Measurements from ENCODE around the gene CTNNA2. TPM values are rescaled to one million over a fixed set of nuclear protein-coding genes. Genes with fewer than 3 reads are reported as not detected.

Gene CTNNA2
- total RNA-seq, 1 experiment from 2014 or later = 0.54 TPM

GRCh38 chr2:79964966-79965365 lies 452.1 kb downstream of the CTNNA2 start:
- in situ Hi-C loops (cut with HindIII; ENCODE audit: low pct_unique_long_range_greater_than_20kb, low sequenced_read_pairs) (no loop called here), intact Hi-C loops (cut with micrococcal nuclease; ENCODE audit: unreplicated experiment) (no loop called here)
- H3K9me3 ChIP-seq (ENCODE audit: control insufficient read depth, insufficient read depth, low read depth, low read length) = no peaks in the 10 kb centered on the region
- ATAC-seq (no peak), DNase-seq (ENCODE audit: low read depth, low spot score) (no peak)
- CTCF ChIA-PET = no interaction called here
- no peak overlapping the region for H3K4me3 ChIP-seq (ENCODE audit: low read depth in 2 of 2, low read length in 2 of 2)
- POLR2A ChIA-PET = no interaction called here
- TF ChIP-seq CTCF (IDR thresholded peaks at IDR 0.05) (no peak), REST (IDR thresholded peaks at IDR 0.05; ENCODE audit: insufficient read depth in 1 of 2, low read depth in 2 of 2, low read length in 1 of 2) (no peak), TCF7L2 (IDR thresholded peaks at IDR 0.05; ENCODE audit: low read depth, low read length) (no peak), POLR2AphosphoS5 (IDR thresholded peaks at IDR 0.05; ENCODE audit: low read depth, low read length) (no peak), SIN3A (IDR thresholded peaks at IDR 0.05; ENCODE audit: borderline replicate concordance, insufficient read depth, low read depth, low read length) (no peak)
- H3K27ac ChIP-seq (ENCODE audit: low read length) = no peak overlapping the region
- BruUV-seq (replicated peaks) = no TSS peak
- H3K36me3 ChIP-seq (ENCODE audit: control insufficient read depth, insufficient read depth, low read length) = no peaks in the 10 kb centered on the region
- H3K27me3 ChIP-seq (ENCODE audit: control insufficient read depth, insufficient read depth, low read length) = no peaks in the 10 kb centered on the region
- H3K4me1 ChIP-seq (ENCODE audit: control insufficient read depth, insufficient read depth, low read length) = no peaks in the 10 kb centered on the region

- H3K9me3 ChIP-seq (ENCODE audit: control insufficient read depth, insufficient read depth, low read depth, low read length) = no peaks in the 10 kb centered on the region
- intact Hi-C loops (cut with micrococcal nuclease; ENCODE audit: unreplicated experiment) = no loop called here
- DNase-seq (ENCODE audit: low read depth, low spot score) (no peak), ATAC-seq (no peak)
- no peaks in the 10 kb centered on the region for H3K27me3 ChIP-seq (ENCODE audit: control insufficient read depth, insufficient read depth, low read length)
- BruUV-seq (replicated peaks) = no TSS peak
- in situ Hi-C loops (cut with HindIII; ENCODE audit: low pct_unique_long_range_greater_than_20kb, low sequenced_read_pairs) = no loop called here
- no peaks in the 10 kb centered on the region for H3K4me1 ChIP-seq (ENCODE audit: control insufficient read depth, insufficient read depth, low read length)
- CTCF ChIA-PET = no interaction called here
- H3K4me3 ChIP-seq (ENCODE audit: low read depth in 2 of 2, low read length in 2 of 2) = no peak overlapping the region
- POLR2A ChIA-PET = no interaction called here
- H3K36me3 ChIP-seq (ENCODE audit: control insufficient read depth, insufficient read depth, low read length) = no peaks in the 10 kb centered on the region
- TF ChIP-seq CTCF (IDR thresholded peaks at IDR 0.05) (no peak), POLR2AphosphoS5 (IDR thresholded peaks at IDR 0.05; ENCODE audit: low read depth, low read length) (no peak), TCF7L2 (IDR thresholded peaks at IDR 0.05; ENCODE audit: low read depth, low read length) (no peak), SIN3A (IDR thresholded peaks at IDR 0.05; ENCODE audit: borderline replicate concordance, insufficient read depth, low read depth, low read length) (no peak), REST (IDR thresholded peaks at IDR 0.05; ENCODE audit: insufficient read depth in 1 of 2, low read depth in 2 of 2, low read length in 1 of 2) (no peak)
- H3K27ac ChIP-seq (ENCODE audit: low read length) = no peak overlapping the region
Measured at GRCh38 chr2:79966369-79966768, 453.5 kb downstream of the CTNNA2 start.

All from Panc1 (cell line).